Measurements from ENCODE around the gene CDK6. TPM values are rescaled to one million over a fixed set of nuclear protein-coding genes. Genes with fewer than 3 reads are reported as not detected.

CDK6 gene
- polyA plus RNA-seq, 4 donors = 43.8 to 53.3 (median 45.1) TPM

GRCh38 chr7:92716825-92717580, 119.4 kb downstream of the CDK6 start:
- DNase-seq (ENCODE audit: low read depth in 4 of 4, low spot score in 3 of 4) = no peak

- DNase-seq (ENCODE audit: low read depth in 4 of 4, low spot score in 3 of 4) = no peak
Measured at GRCh38 chr7:92715963-92716362, 120.4 kb downstream of the CDK6 start.

GRCh38 chr7:92714767-92715166, 121.6 kb downstream of the CDK6 start:
- no peak for DNase-seq (ENCODE audit: low read depth in 4 of 4, low spot score in 3 of 4)

GRCh38 chr7:92714280-92714679, 122.1 kb downstream of the CDK6 start:
- no peak for DNase-seq (ENCODE audit: low read depth in 4 of 4, low spot score in 3 of 4)

- no peak for DNase-seq (ENCODE audit: low read depth in 4 of 4, low spot score in 3 of 4)
Measured at GRCh38 chr7:92709912-92710311, 126.5 kb downstream of the CDK6 start.

GRCh38 chr7:92709150-92709549, 127.2 kb downstream of the CDK6 start:
- DNase-seq (ENCODE audit: low read depth in 4 of 4, low spot score in 3 of 4) = no peak

- no peak for DNase-seq (ENCODE audit: low read depth in 4 of 4, low spot score in 3 of 4)
Measured at GRCh38 chr7:92708111-92709042, 128.0 kb downstream of the CDK6 start.

GRCh38 chr7:92707435-92707834, 128.9 kb downstream of the CDK6 start:
- DNase-seq (ENCODE audit: low read depth in 4 of 4, low spot score in 3 of 4) = no peak

- no peak for DNase-seq (ENCODE audit: low read depth in 4 of 4, low spot score in 3 of 4)
Measured at GRCh38 chr7:92706563-92706962, 129.8 kb downstream of the CDK6 start.

GRCh38 chr7:92705831-92706230, 130.5 kb downstream of the CDK6 start:
- no peak for DNase-seq (ENCODE audit: low read depth in 4 of 4, low spot score in 3 of 4)

- DNase-seq (ENCODE audit: low read depth in 4 of 4, low spot score in 3 of 4) = no peak
Measured at GRCh38 chr7:92704858-92705257, 131.5 kb downstream of the CDK6 start.

GRCh38 chr7:92702535-92702934, 133.8 kb downstream of the CDK6 start:
- DNase-seq (ENCODE audit: low read depth in 4 of 4, low spot score in 3 of 4) = no peak

- no peak for DNase-seq (ENCODE audit: low read depth in 4 of 4, low spot score in 3 of 4)
Measured at GRCh38 chr7:92699966-92700514, 136.3 kb downstream of the CDK6 start.

- DNase-seq (ENCODE audit: low read depth in 4 of 4, low spot score in 3 of 4) = no peak
Measured at GRCh38 chr7:92699560-92699959, 136.8 kb downstream of the CDK6 start.

- DNase-seq (ENCODE audit: low read depth in 4 of 4, low spot score in 3 of 4) = peak in 3 of 4 donors; percentile 43 to 60 (median 53)
Measured at GRCh38 chr7:92698237-92698841, 138.0 kb downstream of the CDK6 start.

GRCh38 chr7:92697414-92697813, 139.0 kb downstream of the CDK6 start:
- no peak for DNase-seq (ENCODE audit: low read depth in 4 of 4, low spot score in 3 of 4)

- no peak for DNase-seq (ENCODE audit: low read depth in 4 of 4, low spot score in 3 of 4)
Measured at GRCh38 chr7:92697012-92697411, 139.4 kb downstream of the CDK6 start.

GRCh38 chr7:92696584-92696983, 139.8 kb downstream of the CDK6 start:
- DNase-seq (ENCODE audit: low read depth in 4 of 4, low spot score in 3 of 4) = no peak

- peak; percentile 65 to 76 (median 69) for DNase-seq (ENCODE audit: low read depth in 4 of 4, low spot score in 3 of 4)
Measured at GRCh38 chr7:92695308-92696261, 140.8 kb downstream of the CDK6 start.

GRCh38 chr7:92694211-92694610, 142.2 kb downstream of the CDK6 start:
- DNase-seq (ENCODE audit: low read depth in 4 of 4, low spot score in 3 of 4) = no peak
